Stomach (tissue), 4 donors: ENCODE results near the gene PLP2.

Source experiments
- EP300 ChIP-seq: sonication (generic); formaldehyde crosslinking; IDR thresholded peaks from one replicate; pipeline ENCODE4 v1.6.1; 2017; ENCODE audit warnings: antibody characterized with exemption
- POLR2A ChIP-seq, 4 donors: fragments of 450-650 bp; IDR thresholded peaks; one replicate each; pipeline ENCODE4 v1.6.1; 2016; ENCODE audit warnings: antibody characterized with exemption in 4 of 4, control low read depth in 2 of 4, mild to moderate bottlenecking in 1 of 4, moderate library complexity in 1 of 4
- POLR2AphosphoS5 ChIP-seq, 3 donors: sonication (generic); formaldehyde crosslinking; IDR thresholded peaks; one replicate each; pipeline ENCODE4 v1.6.1; 2016; ENCODE audit warnings: antibody characterized with exemption in 3 of 3
- TF ChIP-seq, protein P1 (sequence below), 7 experiments: fragments of 450-650 bp in 4 of 7; fragments of 200-600 bp in 3 of 7; sonication (generic) in 3 of 7; IDR thresholded peaks; one replicate each; pipeline ENCODE4 v1.5.1; 2016 to 2019; ENCODE audit warnings: antibody characterized with exemption in 7 of 7, control low read depth in 2 of 7, mild to moderate bottlenecking in 1 of 7

- TF ChIP-seq, protein P1, sequence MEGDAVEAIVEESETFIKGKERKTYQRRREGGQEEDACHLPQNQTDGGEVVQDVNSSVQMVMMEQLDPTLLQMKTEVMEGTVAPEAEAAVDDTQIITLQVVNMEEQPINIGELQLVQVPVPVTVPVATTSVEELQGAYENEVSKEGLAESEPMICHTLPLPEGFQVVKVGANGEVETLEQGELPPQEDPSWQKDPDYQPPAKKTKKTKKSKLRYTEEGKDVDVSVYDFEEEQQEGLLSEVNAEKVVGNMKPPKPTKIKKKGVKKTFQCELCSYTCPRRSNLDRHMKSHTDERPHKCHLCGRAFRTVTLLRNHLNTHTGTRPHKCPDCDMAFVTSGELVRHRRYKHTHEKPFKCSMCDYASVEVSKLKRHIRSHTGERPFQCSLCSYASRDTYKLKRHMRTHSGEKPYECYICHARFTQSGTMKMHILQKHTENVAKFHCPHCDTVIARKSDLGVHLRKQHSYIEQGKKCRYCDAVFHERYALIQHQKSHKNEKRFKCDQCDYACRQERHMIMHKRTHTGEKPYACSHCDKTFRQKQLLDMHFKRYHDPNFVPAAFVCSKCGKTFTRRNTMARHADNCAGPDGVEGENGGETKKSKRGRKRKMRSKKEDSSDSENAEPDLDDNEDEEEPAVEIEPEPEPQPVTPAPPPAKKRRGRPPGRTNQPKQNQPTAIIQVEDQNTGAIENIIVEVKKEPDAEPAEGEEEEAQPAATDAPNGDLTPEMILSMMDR (IDR thresholded peaks at IDR 0.05): no peak
- no peak for TF ChIP-seq POLR2A (IDR thresholded peaks at IDR 0.05)
- no peak for TF ChIP-seq POLR2AphosphoS5 (IDR thresholded peaks at IDR 0.05)
- TF ChIP-seq EP300: no peak
Observed at GRCh38 chrX:49208399-49208798, 36.7 kb downstream of the PLP2 start.
